Lower lobe of right lung (tissue), 2 donors: ENCODE measurements around the gene TMEM255B. TPM values are rescaled to one million over a fixed set of nuclear protein-coding genes. Genes with fewer than 3 reads are reported as not detected.

Experiments
- ATAC-seq, 2 donors: fragments of 200-7000 bp; cut with Tn5 transposase; one replicate each; pipeline ENCODE4 v1.9.1; 2020 to 2022; ENCODE audit warnings: mild to moderate bottlenecking in 2 of 2, moderate library complexity in 2 of 2
- DNase-seq: peaks from one replicate; pipeline ENCODE4 v3.0.0-alpha.2; 2020
- H3K27ac ChIP-seq: fragments of 200-600 bp; one replicate; pipeline ENCODE4 v1.8.0; 2022
- H3K27me3 ChIP-seq: fragments of 200-600 bp; one replicate; pipeline ENCODE4 v1.8.0; 2022; ENCODE audit warnings: low read depth
- H3K36me3 ChIP-seq: fragments of 200-600 bp; one replicate; pipeline ENCODE4 v1.8.0; 2022; ENCODE audit warnings: mild to moderate bottlenecking
- H3K4me1 ChIP-seq: fragments of 200-600 bp; one replicate; pipeline ENCODE4 v1.8.0; 2022
- H3K4me3 ChIP-seq: fragments of 200-600 bp; one replicate; pipeline ENCODE4 v1.8.0; 2022; ENCODE audit warnings: mild to moderate bottlenecking
- H3K9me3 ChIP-seq: fragments of 200-600 bp; one replicate; pipeline ENCODE4 v1.8.0; 2022
- CTCF ChIP-seq: fragments of 200-600 bp; IDR thresholded peaks from one replicate; pipeline ENCODE4 v1.8.0; 2022; ENCODE audit warnings: antibody characterized with exemption, mild to moderate bottlenecking
- intact Hi-C: fragments of 100-400 bp; cut with DNase I; formaldehyde crosslinking; loops from one replicate; pipeline ENCODE4 v1.11.0; 2022
- total RNA-seq: library from RNA; stranded (reverse); fragmentation: NEBNext Ultra II Directional; extraction: Animal tissue kit (Norgen Biotek cat#: 25700); gene quantifications from one replicate; pipeline ENCODE4 v1.2.1, GENCODE V29; 2021
- donor health status: DM: no; HTN: yes; CAD: no; lungs with severe emphysema.

Gene TMEM255B
- total RNA-seq, 1 donor from 2014 or later: 21.5 TPM

GRCh38 chr13:113860665-113861432 is 101.8 kb downstream of the TMEM255B start:
- peak overlapping the region; percentile 56 for H3K27ac ChIP-seq
- no peaks in the 10 kb centered on the region for H3K27me3 ChIP-seq
- H3K4me3 ChIP-seq: peak overlapping the region; percentile 27
- no peaks in the 10 kb centered on the region for H3K9me3 ChIP-seq
- DNase-seq: peak; percentile 66
- H3K4me1 ChIP-seq: peaks cover 65% of the 10 kb centered on the region
- no peak for TF ChIP-seq CTCF
- ATAC-seq: peak; percentile 64 to 75
- no peaks in the 10 kb centered on the region for H3K36me3 ChIP-seq
- intact Hi-C loops: no loop called here

GRCh38 chr13:113861433-113862030 is 102.5 kb downstream of the TMEM255B start:
- H3K9me3 ChIP-seq: no peaks in the 10 kb centered on the region
- intact Hi-C loops: no loop called here
- no peaks in the 10 kb centered on the region for H3K27me3 ChIP-seq
- no peak for TF ChIP-seq CTCF
- H3K4me1 ChIP-seq: peaks cover 58% of the 10 kb centered on the region
- H3K36me3 ChIP-seq: no peaks in the 10 kb centered on the region
- DNase-seq (peak; percentile 35), ATAC-seq (no peak)
- peak overlapping the region; percentile 56 for H3K27ac ChIP-seq
- H3K4me3 ChIP-seq: peak overlapping the region; percentile 75

- Histone ChIP-seq H3K4me3 (peak overlapping the region; percentile 75), H3K36me3 (no peaks in the 10 kb centered on the region), H3K4me1 (peaks cover 50% of the 10 kb centered on the region), H3K27me3 (peaks cover 4% of the 10 kb centered on the region), H3K27ac (peak overlapping the region; percentile 88), H3K9me3 (no peaks in the 10 kb centered on the region)
- ATAC-seq (no peak), DNase-seq (peak; percentile 32)
- no peak for TF ChIP-seq CTCF
- intact Hi-C loops: no loop called here
These were observed 103.3 kb downstream of the TMEM255B start for GRCh38 chr13:113862191-113862930.

GRCh38 chr13:113862931-113863523 is 104.0 kb downstream of the TMEM255B start:
- peak; percentile 16 for TF ChIP-seq CTCF
- ATAC-seq (peak; percentile 78 to 79), DNase-seq (peak; percentile 68)
- intact Hi-C loops: no loop called here
- H3K27ac ChIP-seq: peak overlapping the region; percentile 88
- H3K4me3 ChIP-seq: peak overlapping the region; percentile 75
- peaks cover 4% of the 10 kb centered on the region for H3K27me3 ChIP-seq
- H3K36me3 ChIP-seq: no peaks in the 10 kb centered on the region
- no peaks in the 10 kb centered on the region for H3K9me3 ChIP-seq
- H3K4me1 ChIP-seq: peaks cover 43% of the 10 kb centered on the region

- DNase-seq (peak; percentile 64), ATAC-seq (peak; percentile 44 to 47)
- intact Hi-C loops: no loop called here
- peaks cover 42% of the 10 kb centered on the region for H3K4me1 ChIP-seq
- H3K9me3 ChIP-seq: no peaks in the 10 kb centered on the region
- TF ChIP-seq CTCF: no peak
- peak within 1 kb of the TSS; percentile 75 for H3K4me3 ChIP-seq
- H3K36me3 ChIP-seq: no peaks in the 10 kb centered on the region
- H3K27me3 ChIP-seq: peaks cover 4% of the 10 kb centered on the region
- H3K27ac ChIP-seq: peak within 1 kb of the TSS; percentile 88
These were observed 104.7 kb downstream of the TMEM255B start, which contains the start of gene GAS6 for GRCh38 chr13:113863524-113864272. Gene GAS6 (minus strand): TSS chr13:113864076. CDS start chr13:113863920, 156 bp downstream.
